ENCODE results near the gene STX2. TPM values are rescaled to one million over a fixed set of nuclear protein-coding genes. Genes with fewer than 3 reads are reported as not detected.
"Not testable (repeated sequence)": the region's sequence is repeated elsewhere in the genome, so short reads cannot be mapped to it uniquely, and the experiment has no call there.

The STX2 gene
- 43.4 and 54.4 TPM in 2 replicates for total RNA-seq

- peak; percentile 66 for DNase-seq (ENCODE audit: low read depth)
Observed at GRCh38 chr12:130838951-130839769, at the start of gene STX2. STX2 (minus strand) TSS chr12:130839250; CDS start chr12:130839099, 151 bp downstream.

GRCh38 chr12:130887190-130887589 is 48.1 kb upstream of the STX2 start:
- DNase-seq (ENCODE audit: low read depth), result not testable (repeated sequence)

GRCh38 chr12:130881548-130881947 is 42.5 kb upstream of the STX2 start:
- no peak for DNase-seq (ENCODE audit: low read depth)

GRCh38 chr12:130881046-130881445 is 42.0 kb upstream of the STX2 start:
- DNase-seq (ENCODE audit: low read depth), result no peak

GRCh38 chr12:130880411-130880885 is 41.4 kb upstream of the STX2 start:
- DNase-seq (ENCODE audit: low read depth), result no peak

- DNase-seq (ENCODE audit: low read depth), result no peak
Observed at GRCh38 chr12:130879781-130880389, 40.8 kb upstream of the STX2 start.

- no peak for DNase-seq (ENCODE audit: low read depth)
Observed at GRCh38 chr12:130879212-130879686, 40.2 kb upstream of the STX2 start.

GRCh38 chr12:130878193-130879185 is 39.4 kb upstream of the STX2 start:
- DNase-seq (ENCODE audit: low read depth), result no peak

- DNase-seq (ENCODE audit: low read depth), result no peak
Observed at GRCh38 chr12:130877333-130877732, 38.3 kb upstream of the STX2 start.

GRCh38 chr12:130876758-130877157 is 37.7 kb upstream of the STX2 start:
- no peak for DNase-seq (ENCODE audit: low read depth)

GRCh38 chr12:130876297-130876696 is 37.2 kb upstream of the STX2 start:
- no peak for DNase-seq (ENCODE audit: low read depth)

GRCh38 chr12:130875708-130876107 is 36.7 kb upstream of the STX2 start:
- DNase-seq (ENCODE audit: low read depth), result not testable (repeated sequence)

- DNase-seq (ENCODE audit: low read depth), result no peak
Observed at GRCh38 chr12:130875193-130875592, 36.1 kb upstream of the STX2 start.

GRCh38 chr12:130874696-130875095 is 35.6 kb upstream of the STX2 start:
- no peak for DNase-seq (ENCODE audit: low read depth)

- no peak for DNase-seq (ENCODE audit: low read depth)
Observed at GRCh38 chr12:130873825-130874224, 34.8 kb upstream of the STX2 start.

- DNase-seq (ENCODE audit: low read depth), result no peak
Observed at GRCh38 chr12:130873106-130873795, 34.2 kb upstream of the STX2 start.

- no peak for DNase-seq (ENCODE audit: low read depth)
Observed at GRCh38 chr12:130872179-130873096, 33.4 kb upstream of the STX2 start.

GRCh38 chr12:130871286-130872178 is 32.5 kb upstream of the STX2 start, which contains the start of gene RAN:
RAN (plus strand) TSS chr12:130872066; CDS start chr12:130872594, 528 bp downstream.
- DNase-seq (ENCODE audit: low read depth), result peak; percentile 66
